ENCODE data around the gene EZH2. TPM values are rescaled to one million over a fixed set of nuclear protein-coding genes. Genes with fewer than 3 reads are reported as not detected.

Gene EZH2
- total RNA-seq, 4 donors from 2014 or later: 1.1 to 4.9 (median 2.2) TPM

GRCh38 chr7:148912758-148913541 is 28.9 kb upstream of the EZH2 start:
- TF ChIP-seq, protein P1, sequence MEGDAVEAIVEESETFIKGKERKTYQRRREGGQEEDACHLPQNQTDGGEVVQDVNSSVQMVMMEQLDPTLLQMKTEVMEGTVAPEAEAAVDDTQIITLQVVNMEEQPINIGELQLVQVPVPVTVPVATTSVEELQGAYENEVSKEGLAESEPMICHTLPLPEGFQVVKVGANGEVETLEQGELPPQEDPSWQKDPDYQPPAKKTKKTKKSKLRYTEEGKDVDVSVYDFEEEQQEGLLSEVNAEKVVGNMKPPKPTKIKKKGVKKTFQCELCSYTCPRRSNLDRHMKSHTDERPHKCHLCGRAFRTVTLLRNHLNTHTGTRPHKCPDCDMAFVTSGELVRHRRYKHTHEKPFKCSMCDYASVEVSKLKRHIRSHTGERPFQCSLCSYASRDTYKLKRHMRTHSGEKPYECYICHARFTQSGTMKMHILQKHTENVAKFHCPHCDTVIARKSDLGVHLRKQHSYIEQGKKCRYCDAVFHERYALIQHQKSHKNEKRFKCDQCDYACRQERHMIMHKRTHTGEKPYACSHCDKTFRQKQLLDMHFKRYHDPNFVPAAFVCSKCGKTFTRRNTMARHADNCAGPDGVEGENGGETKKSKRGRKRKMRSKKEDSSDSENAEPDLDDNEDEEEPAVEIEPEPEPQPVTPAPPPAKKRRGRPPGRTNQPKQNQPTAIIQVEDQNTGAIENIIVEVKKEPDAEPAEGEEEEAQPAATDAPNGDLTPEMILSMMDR (IDR thresholded peaks at IDR 0.05; ENCODE audit: low read depth): no peak

GRCh38 chr7:148912151-148912550 is 28.1 kb upstream of the EZH2 start:
- TF ChIP-seq, protein P1 (IDR thresholded peaks at IDR 0.05; ENCODE audit: low read depth): no peak

GRCh38 chr7:148911626-148912025 is 27.5 kb upstream of the EZH2 start:
- TF ChIP-seq, protein P1 (IDR thresholded peaks at IDR 0.05; ENCODE audit: low read depth): no peak

- TF ChIP-seq, protein P1 (IDR thresholded peaks at IDR 0.05; ENCODE audit: low read depth): no peak
Observed at GRCh38 chr7:148909568-148909967, 25.5 kb upstream of the EZH2 start.

GRCh38 chr7:148906707-148907498 is 22.8 kb upstream of the EZH2 start:
- TF ChIP-seq, protein P1 (IDR thresholded peaks at IDR 0.05; ENCODE audit: low read depth): no peak

DNA sequence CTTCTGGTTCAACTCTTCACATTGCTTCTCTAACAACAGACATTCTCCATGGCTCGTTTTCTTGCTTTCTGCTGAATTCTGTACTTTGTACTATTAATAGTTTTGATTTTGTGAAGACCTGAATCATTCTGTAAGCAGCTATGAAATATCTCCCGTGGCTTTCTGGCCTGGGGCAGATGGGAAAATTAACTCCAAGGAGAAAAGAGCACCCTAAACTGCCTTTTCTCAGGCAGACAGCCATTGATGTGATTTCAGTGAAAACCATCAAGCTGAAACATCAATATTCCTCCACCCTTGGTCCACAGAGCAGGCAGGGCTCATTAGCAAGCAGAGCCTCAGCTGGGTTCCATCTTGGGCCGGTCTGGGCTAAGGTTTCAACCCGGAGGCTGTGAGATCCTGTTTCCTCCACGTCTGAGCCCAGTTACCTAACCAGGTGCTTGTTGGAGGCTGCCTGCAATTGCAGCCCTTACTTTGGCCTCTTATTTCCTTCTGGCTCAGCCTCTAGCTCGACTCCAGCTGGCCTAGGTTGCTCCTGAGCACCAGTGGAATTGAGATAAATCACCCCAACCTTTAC is 21.1 kb upstream of the EZH2 start:
- TF ChIP-seq, protein P1 (IDR thresholded peaks at IDR 0.05; ENCODE audit: low read depth): no peak

GRCh38 chr7:148903504-148903903 is 19.4 kb upstream of the EZH2 start:
- TF ChIP-seq, protein P1 (IDR thresholded peaks at IDR 0.05; ENCODE audit: low read depth): no peak

All from subcutaneous adipose tissue (tissue), 4 donors.